Astrocyte of the hippocampus (primary cell): ENCODE data around the gene HDHD5.

Source experiments
- DNase-seq: peaks from one replicate; pipeline ENCODE4 v3.0.0; 2011; ENCODE audit warnings: low read depth, low spot score

HDHD5 gene

DNA sequence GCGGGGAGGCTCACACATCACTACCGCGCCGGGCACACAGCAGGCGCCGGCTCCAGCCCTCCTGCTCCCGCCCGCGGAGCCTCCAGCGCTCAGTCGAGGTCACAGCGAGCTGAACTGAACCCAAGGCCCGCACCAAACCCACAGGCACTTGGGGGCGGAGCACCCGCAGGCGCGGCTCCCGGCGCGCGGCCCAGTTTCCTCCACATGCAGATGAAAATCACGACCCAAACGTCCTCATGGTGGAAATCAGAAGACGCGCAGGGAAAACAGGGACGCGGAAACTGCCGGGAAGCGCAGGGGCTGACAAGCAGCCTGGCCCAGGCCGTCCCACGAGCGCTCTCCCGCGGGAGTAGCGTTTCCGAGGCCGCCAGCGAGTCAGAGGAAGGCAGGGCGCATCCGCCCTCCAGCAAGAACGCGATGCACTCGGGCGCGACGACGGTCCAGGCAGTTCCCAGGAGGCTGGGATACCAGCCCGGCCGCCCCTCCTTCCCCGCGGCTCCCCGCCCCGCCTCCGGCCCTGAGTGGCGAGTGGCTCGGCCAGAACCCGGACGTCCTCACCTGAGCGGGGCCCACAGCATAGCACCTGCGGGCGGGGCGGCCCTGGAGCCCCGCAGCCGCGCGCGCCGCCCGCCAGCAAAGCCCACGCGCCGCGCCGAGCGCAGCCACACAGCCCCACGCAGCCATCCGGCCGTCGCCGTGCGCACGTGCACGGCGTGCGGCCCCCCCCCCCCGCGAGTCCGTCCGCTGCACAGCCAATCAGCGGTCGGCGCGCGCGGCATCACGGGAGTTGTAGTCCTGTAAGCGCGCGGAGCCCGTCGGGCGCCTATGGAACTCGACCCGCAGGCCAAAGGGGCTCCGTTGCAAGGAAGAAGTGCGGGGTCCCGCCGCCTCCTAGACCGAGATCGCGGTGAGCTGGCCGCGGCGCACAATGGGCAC is at the start of gene HDHD5:
HDHD5 (minus strand) TSS at position 710 of the 936 bp plus-strand sequence; CDS start at position 684, 26 bp downstream.
- peak; percentile 96 for DNase-seq

GRCh38 chr22:17205432-17205831 is 46.4 kb upstream of the HDHD5 start:
- DNase-seq = no peak

DNA sequence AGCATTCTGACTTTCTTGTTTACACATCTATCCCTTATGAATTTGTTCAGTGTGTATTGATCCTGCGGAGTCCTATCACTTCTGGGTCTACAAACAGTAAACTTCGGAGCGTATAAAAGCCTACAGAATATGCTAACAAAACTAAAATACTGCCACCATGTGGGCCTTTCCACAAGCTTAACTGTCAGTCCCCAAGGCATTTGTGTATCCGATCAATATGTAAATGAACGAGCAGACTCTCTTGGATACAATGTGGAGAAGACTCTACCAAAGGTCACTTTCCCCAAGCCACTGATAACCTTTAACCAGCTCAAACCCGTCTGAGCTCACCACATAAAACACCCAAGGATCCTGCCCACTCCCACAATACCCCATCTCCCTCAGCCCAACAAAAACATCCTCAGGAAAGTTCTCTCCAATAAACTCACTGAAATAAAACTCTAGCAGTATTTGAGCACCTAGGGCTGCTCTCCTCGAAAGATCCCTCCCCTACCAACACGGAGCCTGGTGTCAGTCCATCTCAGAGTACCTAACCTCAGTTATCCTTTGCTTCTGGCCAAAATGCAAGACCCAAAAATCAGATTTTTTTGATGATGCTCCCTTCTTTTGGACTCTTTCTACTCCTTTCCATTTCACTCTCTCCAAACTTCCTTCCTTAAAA is 42.3 kb upstream of the HDHD5 start:
- DNase-seq = peak; percentile 21

- DNase-seq = peak; percentile 55
Observed at GRCh38 chr22:17199003-17199731, 40.1 kb upstream of the HDHD5 start.

DNA sequence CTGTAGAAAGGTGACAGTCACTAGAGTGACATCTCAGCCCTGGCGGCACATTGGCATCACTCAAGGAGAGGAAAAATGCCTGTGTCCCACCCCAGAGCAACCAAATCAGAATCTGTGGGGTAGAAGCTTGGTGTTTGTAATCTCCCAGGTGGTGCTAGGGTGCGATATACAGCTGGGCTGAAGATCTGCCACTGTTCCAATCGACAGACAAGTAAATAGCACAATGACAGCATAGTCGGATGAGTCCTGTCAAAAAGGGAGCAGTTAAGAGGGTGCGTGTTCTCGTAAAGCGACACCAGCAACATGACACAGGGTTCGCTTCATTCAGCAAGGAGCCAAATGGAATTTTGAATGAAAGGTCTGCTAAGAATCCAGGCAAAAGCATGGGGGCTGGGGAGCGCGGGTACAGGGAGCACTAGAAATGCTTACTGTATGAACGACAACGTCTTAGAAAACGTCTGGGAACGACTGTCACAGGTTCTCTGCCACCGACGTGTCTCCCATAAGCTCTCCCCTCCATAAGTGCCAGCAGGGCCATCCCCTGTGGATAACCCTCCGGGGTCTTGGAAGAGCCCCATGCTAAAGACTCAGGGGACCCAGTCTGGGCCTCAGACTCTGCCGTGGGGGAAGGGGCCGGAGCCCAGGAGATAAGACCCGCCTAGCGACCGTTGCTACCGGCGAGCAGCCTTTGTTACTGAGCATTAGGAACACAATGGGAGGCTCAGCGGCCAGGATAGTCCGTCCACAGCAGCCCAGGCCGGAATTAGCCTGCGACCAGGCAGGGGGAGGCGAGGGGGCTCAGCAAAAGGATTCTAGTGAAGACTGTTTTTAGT is 39.3 kb upstream of the HDHD5 start:
- DNase-seq = peak; percentile 53

- DNase-seq = no peak
Observed at GRCh38 chr22:17194213-17194612, 35.1 kb upstream of the HDHD5 start.

- DNase-seq = no peak
Observed at GRCh38 chr22:17192186-17192585, 33.1 kb upstream of the HDHD5 start.

DNA sequence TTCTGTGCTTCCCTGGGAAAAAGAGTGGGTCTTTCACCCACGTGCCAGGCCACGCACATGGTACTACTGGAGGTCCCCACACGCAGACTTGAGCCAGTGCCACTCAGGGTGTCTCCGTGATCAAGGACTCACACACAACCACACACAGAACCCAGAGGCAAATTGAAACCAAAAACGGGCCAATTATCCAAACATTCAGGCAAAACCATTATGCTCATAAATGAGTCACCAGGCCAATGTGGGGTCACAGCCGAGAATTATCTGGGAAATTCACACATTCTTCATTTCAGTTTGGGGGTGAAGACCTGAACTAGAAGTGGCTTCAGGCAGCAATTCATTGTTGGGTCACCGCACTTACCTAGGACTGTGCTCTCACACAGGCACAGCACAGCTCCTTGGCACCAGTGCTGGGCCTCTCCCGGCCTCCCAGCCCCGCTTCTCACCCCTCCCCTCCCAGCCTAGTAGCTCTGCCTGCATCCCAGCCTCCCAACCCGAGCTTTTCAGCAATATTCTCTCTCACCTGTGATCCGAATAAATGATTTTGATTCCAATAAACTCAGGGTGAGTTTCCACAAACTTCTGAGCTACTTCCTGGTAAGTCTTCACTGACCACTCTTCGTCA is 32.2 kb upstream of the HDHD5 start:
- peak; percentile 75 for DNase-seq

GRCh38 chr22:17190702-17191101 is 31.6 kb upstream of the HDHD5 start:
- DNase-seq = no peak

DNA sequence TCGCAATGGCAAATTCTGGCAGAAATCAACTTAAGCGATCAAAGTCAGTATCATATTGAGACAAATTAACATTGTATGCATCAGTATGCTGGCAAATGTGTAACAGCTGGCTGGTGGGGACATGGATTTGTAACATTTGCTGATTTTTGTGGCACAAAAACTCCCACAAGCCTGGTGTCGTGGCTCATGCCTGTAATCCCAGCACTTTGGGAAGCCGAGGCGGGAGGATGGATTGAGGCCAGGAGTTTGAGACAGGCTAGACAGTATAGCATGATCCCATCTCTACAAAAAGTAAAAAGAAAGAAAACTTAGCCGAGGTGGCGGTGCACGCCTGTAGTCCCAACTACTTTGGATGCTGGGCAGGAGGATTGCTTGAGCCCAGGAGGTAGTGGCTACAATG is 17.6 kb upstream of the HDHD5 start:
- no peak for DNase-seq

GRCh38 chr22:17172029-17172833 is 13.2 kb upstream of the HDHD5 start:
- DNase-seq = no peak

GRCh38 chr22:17171153-17172028 is 12.3 kb upstream of the HDHD5 start:
- DNase-seq = peak; percentile 96

GRCh38 chr22:17167486-17167885 is 8.4 kb upstream of the HDHD5 start:
- no peak for DNase-seq

DNA sequence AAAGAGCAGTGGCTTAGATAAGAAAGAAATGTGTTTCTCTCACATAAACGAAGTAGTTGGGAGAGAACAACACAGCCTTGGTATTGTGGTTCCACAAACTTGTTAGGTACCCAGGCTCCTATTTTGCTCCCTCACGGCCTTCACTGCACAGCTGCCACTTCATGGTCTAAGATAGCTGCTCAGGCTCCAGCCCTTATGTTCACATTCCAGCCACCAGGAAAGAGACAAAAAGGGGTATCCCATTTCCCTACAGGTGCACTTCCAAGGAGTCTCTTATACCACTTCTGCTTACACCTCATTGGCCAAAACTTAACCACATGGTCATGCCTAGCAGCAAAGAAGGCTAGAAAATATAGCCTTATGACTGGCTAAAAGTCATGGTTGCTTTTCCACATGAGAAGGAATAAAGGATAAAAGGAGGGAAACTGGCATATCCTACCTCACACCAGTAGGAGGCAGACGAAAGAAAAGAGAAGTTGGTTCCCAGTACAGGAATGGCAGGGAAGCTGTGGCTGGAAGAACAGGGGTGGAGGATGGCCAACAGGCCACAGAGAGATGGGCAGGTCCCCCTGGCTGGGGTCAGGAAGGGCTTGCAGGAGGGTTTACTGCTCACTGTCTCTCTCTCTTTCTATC is 5.4 kb upstream of the HDHD5 start:
- DNase-seq = no peak

DNA sequence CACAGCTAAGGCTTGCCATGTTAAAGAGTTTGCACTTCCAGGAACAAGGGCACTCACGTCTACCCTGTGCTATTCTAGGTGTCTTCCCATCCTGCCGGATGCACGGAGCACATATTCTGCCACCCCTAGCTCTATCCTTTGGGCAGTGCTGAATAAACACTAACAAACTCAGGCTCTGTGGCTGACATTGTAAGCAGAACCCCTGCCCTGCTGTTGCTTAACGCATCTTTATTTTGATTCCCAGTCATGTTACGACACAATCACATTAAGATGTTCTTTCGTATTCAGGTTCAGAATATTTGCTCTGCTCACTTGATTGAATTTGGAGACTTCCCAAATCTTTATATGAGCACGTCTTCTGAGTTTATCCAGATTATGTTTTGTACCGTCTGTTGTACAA is 3.7 kb upstream of the HDHD5 start:
- no peak for DNase-seq

GRCh38 chr22:17161991-17162390 is 2.9 kb upstream of the HDHD5 start:
- no peak for DNase-seq

GRCh38 chr22:17159504-17159951 is 451 bp upstream of the HDHD5 start:
- peak; percentile 72 for DNase-seq

GRCh38 chr22:17158176-17158567 is 905 bp downstream of the HDHD5 start:
- no peak for DNase-seq
